Activated naive CD4-positive, alpha-beta T cell treated with anti-CD3 and anti-CD28 coated beads, Interleukin-2, amount 50 U/mL, for 24 hours (primary cell): ENCODE results near the gene S100A5.

Experiments used
- H3K27ac Mint-ChIP-seq: one replicate; pipeline ENCODE4 v1.8.0; 2021; ENCODE audit warnings: mild to moderate bottlenecking, mixed read lengths
- H3K27me3 Mint-ChIP-seq: one replicate; pipeline ENCODE4 v1.8.0; 2021; ENCODE audit warnings: mixed read lengths
- H3K36me3 Mint-ChIP-seq: one replicate; pipeline ENCODE4 v1.8.0; 2021; ENCODE audit warnings: mixed read lengths
- H3K4me1 Mint-ChIP-seq: one replicate; pipeline ENCODE4 v1.8.0; 2021; ENCODE audit warnings: mixed read lengths
- H3K4me3 Mint-ChIP-seq: one replicate; pipeline ENCODE4 v1.8.0; 2021; ENCODE audit warnings: mild to moderate bottlenecking, mixed read lengths
- H3K9me3 Mint-ChIP-seq: one replicate; pipeline ENCODE4 v1.8.0; 2021; ENCODE audit warnings: mixed read lengths

Gene S100A5

DNA sequence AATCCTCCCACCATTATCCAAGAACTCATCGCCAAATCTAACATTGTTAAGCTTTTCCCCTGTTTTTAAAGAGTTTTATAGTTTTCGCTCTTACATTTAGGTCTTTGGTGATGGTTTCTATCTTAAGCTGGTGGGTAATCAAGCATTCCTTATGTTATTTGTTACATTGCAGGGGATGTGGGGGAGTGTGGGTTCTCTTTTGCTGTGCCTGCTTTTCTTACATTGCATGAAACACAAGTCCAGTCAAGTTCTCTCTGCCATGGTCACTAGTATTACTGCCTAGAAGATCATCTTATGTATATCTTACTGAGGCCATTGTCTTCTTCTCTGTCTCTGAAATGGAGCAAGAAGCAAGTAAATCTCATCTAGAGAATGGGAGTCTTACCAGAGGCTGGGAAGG lies 53.0 kb downstream of the S100A5 start:
- H3K4me1 Mint-ChIP-seq: no peaks in the 10 kb centered on the region
- no peaks in the 10 kb centered on the region for H3K9me3 Mint-ChIP-seq
- no peak overlapping the region for H3K27ac Mint-ChIP-seq
- peaks cover 16% of the 10 kb centered on the region for H3K27me3 Mint-ChIP-seq
- no peak overlapping the region for H3K4me3 Mint-ChIP-seq
- no peaks in the 10 kb centered on the region for H3K36me3 Mint-ChIP-seq
